GM12872 (cell line): ENCODE results near the gene CAMK2G.
A peak's percentile ranks its signal among the peaks of the same experiment; 100 is the strongest.

ENCODE experiments used
- TF ChIP-seq, protein P1 (sequence below): IDR thresholded peaks from 3 replicates; pipeline ENCODE4 v1.5.1; 2011; ENCODE audit warnings: low read depth, mild to moderate bottlenecking, low read length, moderate library complexity; ENCODE audit not compliant: insufficient read depth

CAMK2G gene

GRCh38 chr10:73789659-73790055, 84.7 kb downstream of the CAMK2G start:
- TF ChIP-seq, protein P1, sequence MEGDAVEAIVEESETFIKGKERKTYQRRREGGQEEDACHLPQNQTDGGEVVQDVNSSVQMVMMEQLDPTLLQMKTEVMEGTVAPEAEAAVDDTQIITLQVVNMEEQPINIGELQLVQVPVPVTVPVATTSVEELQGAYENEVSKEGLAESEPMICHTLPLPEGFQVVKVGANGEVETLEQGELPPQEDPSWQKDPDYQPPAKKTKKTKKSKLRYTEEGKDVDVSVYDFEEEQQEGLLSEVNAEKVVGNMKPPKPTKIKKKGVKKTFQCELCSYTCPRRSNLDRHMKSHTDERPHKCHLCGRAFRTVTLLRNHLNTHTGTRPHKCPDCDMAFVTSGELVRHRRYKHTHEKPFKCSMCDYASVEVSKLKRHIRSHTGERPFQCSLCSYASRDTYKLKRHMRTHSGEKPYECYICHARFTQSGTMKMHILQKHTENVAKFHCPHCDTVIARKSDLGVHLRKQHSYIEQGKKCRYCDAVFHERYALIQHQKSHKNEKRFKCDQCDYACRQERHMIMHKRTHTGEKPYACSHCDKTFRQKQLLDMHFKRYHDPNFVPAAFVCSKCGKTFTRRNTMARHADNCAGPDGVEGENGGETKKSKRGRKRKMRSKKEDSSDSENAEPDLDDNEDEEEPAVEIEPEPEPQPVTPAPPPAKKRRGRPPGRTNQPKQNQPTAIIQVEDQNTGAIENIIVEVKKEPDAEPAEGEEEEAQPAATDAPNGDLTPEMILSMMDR = no peak

DNA sequence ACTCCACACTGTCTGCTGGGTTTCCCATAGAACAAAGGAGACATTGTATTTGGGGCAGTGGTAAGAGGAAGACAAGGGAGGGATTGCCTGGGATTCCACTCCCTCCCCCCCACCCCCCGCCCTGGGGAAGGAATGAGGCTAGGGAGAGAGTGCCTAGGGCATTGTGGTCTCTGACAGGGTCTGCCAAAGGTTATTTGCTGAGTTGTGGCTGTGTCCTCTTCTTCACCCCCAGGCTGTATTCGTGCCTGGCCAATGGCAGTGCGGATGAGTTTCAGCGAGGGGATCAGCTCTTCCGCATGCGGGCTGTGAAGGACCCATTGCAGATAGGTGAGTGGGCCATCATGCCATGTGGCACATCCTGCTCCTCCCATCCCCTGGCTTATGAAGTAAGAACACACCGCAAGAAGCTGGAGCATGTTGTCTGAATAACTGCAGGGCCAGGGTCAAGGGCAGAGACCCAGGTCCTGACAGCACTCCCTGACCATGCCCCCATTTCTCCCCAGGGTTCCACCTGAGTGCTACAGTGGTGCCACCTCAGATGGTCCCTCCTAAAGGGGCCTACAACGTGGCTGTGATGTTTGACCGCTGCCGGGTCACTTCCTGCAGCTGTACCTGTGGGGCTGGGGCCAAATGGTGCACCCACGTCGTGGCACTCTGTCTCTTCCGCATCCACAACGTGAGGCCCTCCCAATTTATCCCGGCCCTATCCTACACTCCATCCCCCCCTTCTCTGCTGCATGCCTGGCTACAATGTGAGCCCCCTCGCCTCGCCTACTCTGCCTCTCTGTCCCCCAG, 85.3 kb downstream of the CAMK2G start:
- TF ChIP-seq, protein P1 = no peak

DNA sequence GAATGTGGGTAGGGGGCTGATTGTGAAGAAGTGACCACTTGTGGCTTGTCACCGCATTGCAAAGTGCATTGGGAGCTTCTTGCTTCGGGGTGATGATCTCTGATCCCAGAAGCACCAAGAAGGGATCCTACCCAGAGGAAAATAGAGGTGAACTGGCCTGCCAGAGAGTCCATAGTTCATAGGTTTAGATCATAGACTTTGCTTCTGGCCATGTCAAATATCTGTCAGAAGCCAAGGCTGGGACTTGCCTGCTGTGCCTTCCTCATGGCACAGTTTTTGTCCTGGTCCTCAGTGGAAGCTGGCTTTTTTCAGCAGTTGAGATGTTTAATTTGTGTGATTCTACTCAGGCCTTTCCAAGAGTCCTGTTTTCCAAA, 87.9 kb downstream of the CAMK2G start:
- TF ChIP-seq, protein P1 = peak; percentile 28; the same call in 1 of the 3 replicates

- TF ChIP-seq, protein P1 = no peak
Observed at GRCh38 chr10:73785721-73786511, 88.4 kb downstream of the CAMK2G start.

DNA sequence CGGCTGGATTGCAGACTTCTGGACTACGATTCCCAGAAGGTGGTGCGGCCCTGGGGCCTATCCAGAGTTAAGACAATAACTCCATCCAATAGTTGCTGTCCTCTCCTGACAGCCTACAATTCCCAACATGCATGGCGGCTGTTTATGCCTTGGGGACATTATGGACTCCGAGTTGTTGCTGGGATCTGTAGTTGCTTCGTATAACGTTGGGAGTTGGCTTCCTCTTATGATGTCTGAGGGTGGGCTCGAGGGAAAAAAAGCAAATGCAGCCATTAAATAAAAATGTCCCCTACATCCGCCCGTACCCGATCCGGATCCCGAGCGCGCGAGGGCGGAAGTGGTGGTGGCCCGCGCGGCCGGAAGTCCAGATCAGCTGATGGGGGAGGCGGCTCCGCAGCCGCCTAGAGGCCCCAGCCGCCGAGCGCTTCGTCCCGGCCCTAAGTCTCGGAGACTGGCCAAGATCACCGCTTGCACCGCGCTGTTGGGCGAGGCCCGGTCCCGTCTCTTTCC, 89.1 kb downstream of the CAMK2G start, which contains the start of gene ZSWIM8:
TSS of gene ZSWIM8 (plus strand) at position 396 of the 510 bp plus-strand sequence. CDS start 273 bp downstream, outside the sequence.
- TF ChIP-seq, protein P1 = no peak

- TF ChIP-seq, protein P1 = no peak
Observed at GRCh38 chr10:73782749-73783085, 91.6 kb downstream of the CAMK2G start.
